SK-N-SH (cell line): ENCODE data around the gene NRP2. TPM values are rescaled to one million over a fixed set of nuclear protein-coding genes. Genes with fewer than 3 reads are reported as not detected.

ENCODE experiments used
- CTCF ChIA-PET: fragments of 300-600, 350-600 bp; formaldehyde crosslinking; extraction: SDS; loops from one replicate; lab custom pipeline; 2021; lab: Yijun Ruan, JAX
- POLR2A ChIA-PET: fragments of 350-600 bp; sonication (Branson Sonifier 250); formaldehyde crosslinking; extraction: SDS; loops from one replicate; lab custom pipeline; 2020; ENCODE audit warnings: antibody characterized with exemption, inconsistent platforms; lab: Yijun Ruan, JAX
- DNase-seq: peaks from one replicate; pipeline ENCODE4 v3.0.0; 2012
- H2AFZ ChIP-seq: fragments of 200-600 bp; sonication (generic); 2 replicates; pipeline ENCODE4 v1.8.1; 2016; ENCODE audit warnings: antibody characterized with exemption, mild to moderate bottlenecking, low read depth
- H3F3A ChIP-seq: fragments of 200-600 bp; sonication (generic); replicated peaks from 2 replicates; pipeline ENCODE3; 2016; ENCODE audit warnings: antibody characterized with exemption, mild to moderate bottlenecking; ENCODE audit not compliant: insufficient read depth
- H3K27ac ChIP-seq, 2 experiments: fragments of 200-500 bp in 1 of 2; fragments of 200-600 bp in 1 of 2; sonication (Bioruptor generic) in 1 of 2; sonication (generic), shearing (Covaris generic) in 1 of 2; 2 replicates each; pipeline versions ENCODE4 v1.5.1 to v1.6.1; 2014 to 2016; ENCODE audit warnings: low read depth in 2 of 2, inconsistent platforms in 1 of 2, low read length in 1 of 2, mild to moderate bottlenecking in 1 of 2, mixed read lengths in 1 of 2
- H3K27me3 ChIP-seq: fragments of 200-600 bp; sonication (generic), shearing (Covaris generic); 2 replicates; pipeline ENCODE4 v1.6.1; 2016; ENCODE audit warnings: mixed run types; ENCODE audit not compliant: insufficient read depth
- H3K36me3 ChIP-seq, 2 experiments: fragments of 200-500 bp in 1 of 2; fragments of 200-600 bp in 1 of 2; sonication (Bioruptor generic) in 1 of 2; sonication (generic) in 1 of 2; replicated peaks in 1 of 2; 2 replicates each; pipeline versions ENCODE3 to v1.5.1; 2014 to 2016; ENCODE audit warnings: low read length in 1 of 2, mild to moderate bottlenecking in 1 of 2; ENCODE audit not compliant: insufficient read depth in 2 of 2, control insufficient read depth in 1 of 2
- H3K4me1 ChIP-seq, 2 experiments: fragments of 200-500 bp in 1 of 2; fragments of 200-600 bp in 1 of 2; sonication (Bioruptor generic) in 1 of 2; sonication (generic), shearing (Covaris generic) in 1 of 2; 2 replicates each; pipeline versions ENCODE4 v1.5.1 to v1.6.1; 2014 to 2016; ENCODE audit warnings: low read depth in 1 of 2, low read length in 1 of 2, mixed run types in 1 of 2; ENCODE audit not compliant: insufficient read depth in 2 of 2, control insufficient read depth in 1 of 2
- H3K4me2 ChIP-seq: fragments of 200-600 bp; sonication (generic), shearing (Covaris generic); 2 replicates; pipeline ENCODE4 v1.6.1; 2017; ENCODE audit warnings: mixed run types
- H3K4me3 ChIP-seq, 2 experiments: fragments of 200-500 bp in 1 of 2; fragments of 200-600 bp in 1 of 2; sonication (Bioruptor generic) in 1 of 2; sonication (generic), shearing (Covaris generic) in 1 of 2; 2 replicates each; pipeline versions ENCODE4 v1.5.1 to v1.8.1; 2014 to 2016; ENCODE audit warnings: low read depth in 2 of 2, inconsistent platforms in 1 of 2, low read length in 1 of 2, mild to moderate bottlenecking in 1 of 2, mixed read lengths in 1 of 2, moderate library complexity in 1 of 2
- H3K79me2 ChIP-seq: fragments of 200-600 bp; sonication (generic); 2 replicates; pipeline ENCODE4 v1.8.1; 2017; ENCODE audit warnings: mild to moderate bottlenecking; ENCODE audit not compliant: insufficient read depth
- H3K9ac ChIP-seq: fragments of 200-600 bp; sonication (generic); 2 replicates; pipeline ENCODE4 v1.6.1; 2017; ENCODE audit warnings: mixed run types
- H3K9me2 ChIP-seq: fragments of 200-600 bp; sonication (generic); 2 replicates; pipeline ENCODE4 v1.6.1; 2017; ENCODE audit warnings: mixed run types
- H3K9me3 ChIP-seq: fragments of 200-600 bp; sonication (generic); 2 replicates; pipeline ENCODE4 v1.6.1; 2017; ENCODE audit warnings: mixed run types, mild to moderate bottlenecking, moderate library complexity
- H4K20me1 ChIP-seq: fragments of 200-600 bp; sonication (generic); 2 replicates; pipeline ENCODE4 v1.6.1; 2017; ENCODE audit warnings: mild to moderate bottlenecking, mixed run types; ENCODE audit not compliant: insufficient read depth
- CHD2 ChIP-seq: fragments of 150-350 bp; IDR thresholded peaks from 2 replicates; pipeline ENCODE4 v1.6.1; 2018; ENCODE audit warnings: low read length; ENCODE audit not compliant: partially characterized antibody
- EP300 ChIP-seq, 2 experiments: IDR thresholded peaks; 2 replicates each; pipeline versions ENCODE4 v1.4.0 to v1.6.1; 2012; ENCODE audit warnings: borderline replicate concordance in 1 of 2, low read depth in 1 of 2, low read length in 1 of 2
- FOXJ3 ChIP-seq: sonication (generic); formaldehyde crosslinking; IDR thresholded peaks from 2 replicates; pipeline ENCODE4 v1.5.1; 2020; ENCODE audit warnings: mild to moderate bottlenecking, missing genetic modification reagents
- NFIC ChIP-seq: IDR thresholded peaks from 2 replicates; pipeline ENCODE4 v1.4.0; 2012; ENCODE audit warnings: borderline replicate concordance
- POLR2AphosphoS5 ChIP-seq: IDR thresholded peaks from 2 replicates; pipeline ENCODE4 v1.6.1; 2012; ENCODE audit warnings: low read depth, low read length
- RAD21 ChIP-seq: IDR thresholded peaks from 2 replicates; pipeline ENCODE4 v1.6.1; 2012; ENCODE audit warnings: mild to moderate bottlenecking, low read length
- RCOR1 ChIP-seq: fragments of 150-350 bp; IDR thresholded peaks from 2 replicates; pipeline ENCODE4 v1.6.1; 2017; ENCODE audit warnings: antibody characterized with exemption, low read length
- RFX5 ChIP-seq: IDR thresholded peaks from 2 replicates; pipeline ENCODE4 v1.6.1; 2012; ENCODE audit warnings: mild to moderate bottlenecking, improper control_type of control experiment, low read length
- SMC3 ChIP-seq: IDR thresholded peaks from 2 replicates; pipeline ENCODE4 v1.6.1; 2012; ENCODE audit warnings: low read depth, low read length, improper control_type of control experiment
- TAF1 ChIP-seq: IDR thresholded peaks from 2 replicates; pipeline ENCODE4 v1.6.1; 2012; ENCODE audit warnings: low read depth, mild to moderate bottlenecking, low read length, moderate library complexity, borderline replicate concordance
- USF1 ChIP-seq: IDR thresholded peaks from 2 replicates; pipeline ENCODE4 v1.4.0; 2012; ENCODE audit warnings: low read depth, borderline replicate concordance
- WGBS: methylation state at CpG from one replicate; pipeline ENCODE4 v1.1.6; 2017; ENCODE audit warnings: low lambda C conversion rate; 5-methylcytosine and 5-hydroxymethylcytosine counted together
- polyA plus RNA-seq, 3 experiments: library from polyadenylated mRNA; depleted of rRNA; stranded (reverse); fragments of >200 nt; gene quantifications; 2 replicates each; pipeline ENCODE4 v1.2.3, GENCODE V29; 2012
- TF ChIP-seq, protein P1 (sequence below): IDR thresholded peaks from 2 replicates; pipeline ENCODE4 v1.4.0; 2012; ENCODE audit warnings: low read depth, borderline replicate concordance
- TF ChIP-seq, protein P2 (sequence below): IDR thresholded peaks from 2 replicates; pipeline ENCODE4; 2012

The NRP2 gene
- polyA plus RNA-seq, 1 of the 3 experiments (the other 2 are of a cell fraction): 68.8 TPM

DNA sequence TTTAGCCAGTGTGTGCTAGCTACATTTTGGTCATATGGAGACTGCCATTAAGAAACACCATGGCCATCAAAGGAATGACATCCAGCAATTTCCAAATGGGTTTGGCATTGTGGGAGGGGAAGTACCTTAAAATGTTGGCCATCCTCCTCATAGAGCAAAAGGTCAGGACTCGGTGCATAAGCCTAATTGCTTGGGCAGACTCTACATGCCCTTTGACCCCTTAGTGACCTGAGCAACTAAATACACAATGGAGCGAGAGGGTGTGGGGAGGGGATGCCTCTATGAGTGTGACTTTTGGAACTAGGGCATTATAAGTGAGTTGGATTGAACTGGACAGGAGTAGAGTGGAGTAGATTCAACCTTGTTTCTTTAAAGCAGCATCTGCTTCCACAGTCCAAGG is 44.9 kb downstream of the NRP2 start:
- CTCF ChIA-PET: no interaction called here
- H3K36me3 ChIP-seq: peaks cover 28 to 67% of the 10 kb centered on the region in 2 experiments

GRCh38 chr2:205728366-205728765 is 46.1 kb downstream of the NRP2 start:
- WGBS: 96% methylated on average over 7 of the region's 7 CpGs
- no peaks in the 10 kb centered on the region for H3K9me2 ChIP-seq
- no peak overlapping the region for H3K9ac ChIP-seq
- DNase-seq: no peak
- H3K4me1 ChIP-seq: peaks cover 26 to 29% of the 10 kb centered on the region in 2 experiments; a peak in 3 of 4 replicates
- CTCF ChIA-PET: interaction anchor here (1.1 to 2.8 kb wide), 3 partner anchors 8 to 1704 kb away, joined by 3 to 16 read pairs (median 5); no protein-coding TSS in a partner anchor
- no peaks in the 10 kb centered on the region for H3K79me2 ChIP-seq
- H3K27ac ChIP-seq: no peak overlapping the region
- H3F3A ChIP-seq: peaks cover 14% of the 10 kb centered on the region
- no peak overlapping the region for H2AFZ ChIP-seq
- no peak overlapping the region for H3K4me3 ChIP-seq
- POLR2A ChIA-PET: no interaction called here
- TF ChIP-seq CHD2: no peak
- TF ChIP-seq, protein P1, sequence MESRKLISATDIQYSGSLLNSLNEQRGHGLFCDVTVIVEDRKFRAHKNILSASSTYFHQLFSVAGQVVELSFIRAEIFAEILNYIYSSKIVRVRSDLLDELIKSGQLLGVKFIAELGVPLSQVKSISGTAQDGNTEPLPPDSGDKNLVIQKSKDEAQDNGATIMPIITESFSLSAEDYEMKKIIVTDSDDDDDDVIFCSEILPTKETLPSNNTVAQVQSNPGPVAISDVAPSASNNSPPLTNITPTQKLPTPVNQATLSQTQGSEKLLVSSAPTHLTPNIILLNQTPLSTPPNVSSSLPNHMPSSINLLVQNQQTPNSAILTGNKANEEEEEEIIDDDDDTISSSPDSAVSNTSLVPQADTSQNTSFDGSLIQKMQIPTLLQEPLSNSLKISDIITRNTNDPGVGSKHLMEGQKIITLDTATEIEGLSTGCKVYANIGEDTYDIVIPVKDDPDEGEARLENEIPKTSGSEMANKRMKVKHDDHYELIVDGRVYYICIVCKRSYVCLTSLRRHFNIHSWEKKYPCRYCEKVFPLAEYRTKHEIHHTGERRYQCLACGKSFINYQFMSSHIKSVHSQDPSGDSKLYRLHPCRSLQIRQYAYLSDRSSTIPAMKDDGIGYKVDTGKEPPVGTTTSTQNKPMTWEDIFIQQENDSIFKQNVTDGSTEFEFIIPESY: no peak
- TF ChIP-seq SMC3: no peak
- TF ChIP-seq POLR2AphosphoS5: no peak
- TF ChIP-seq TAF1: no peak
- no peak for TF ChIP-seq FOXJ3 (CRISPR knock-in tag)
- TF ChIP-seq, protein P2, sequence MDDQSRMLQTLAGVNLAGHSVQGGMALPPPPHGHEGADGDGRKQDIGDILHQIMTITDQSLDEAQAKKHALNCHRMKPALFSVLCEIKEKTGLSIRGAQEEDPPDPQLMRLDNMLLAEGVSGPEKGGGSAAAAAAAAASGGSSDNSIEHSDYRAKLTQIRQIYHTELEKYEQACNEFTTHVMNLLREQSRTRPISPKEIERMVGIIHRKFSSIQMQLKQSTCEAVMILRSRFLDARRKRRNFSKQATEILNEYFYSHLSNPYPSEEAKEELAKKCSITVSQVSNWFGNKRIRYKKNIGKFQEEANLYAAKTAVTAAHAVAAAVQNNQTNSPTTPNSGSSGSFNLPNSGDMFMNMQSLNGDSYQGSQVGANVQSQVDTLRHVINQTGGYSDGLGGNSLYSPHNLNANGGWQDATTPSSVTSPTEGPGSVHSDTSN: no peak
- no peak for TF ChIP-seq RAD21
- TF ChIP-seq, all 33 proteins: peak for 0
- H3K36me3 ChIP-seq: peaks cover 20 to 61% of the 10 kb centered on the region in 2 experiments
- H3K27me3 ChIP-seq: no peaks in the 10 kb centered on the region
- H3K4me2 ChIP-seq: no peak overlapping the region
- H3K9me3 ChIP-seq: no peaks in the 10 kb centered on the region
- no peaks in the 10 kb centered on the region for H4K20me1 ChIP-seq

More for the DNA sequence above, 44.9 kb downstream of the NRP2 start:
- Histone ChIP-seq H3K27ac (no peak overlapping the region), H3K9me3 (no peaks in the 10 kb centered on the region), H3K27me3 (no peaks in the 10 kb centered on the region), H3K4me1 (peaks cover 19 to 27% of the 10 kb centered on the region in 2 experiments; a peak in 3 of 4 replicates), H3K4me3 (no peak overlapping the region), H3K79me2 (no peaks in the 10 kb centered on the region), H3K9ac (no peak overlapping the region), H2AFZ (no peak overlapping the region), H4K20me1 (no peaks in the 10 kb centered on the region), H3F3A (peaks cover 14% of the 10 kb centered on the region), H3K9me2 (no peaks in the 10 kb centered on the region), H3K4me2 (no peak overlapping the region)
- WGBS: 100% methylated on average over 2 of the region's 2 CpGs
- DNase-seq: no peak
- TF ChIP-seq RCOR1: no peak
- no peak for TF ChIP-seq RFX5
- no peak for TF ChIP-seq USF1
- TF ChIP-seq NFIC: no peak
- no peak for TF ChIP-seq EP300 (IDR thresholded peaks at IDR 0.05; ENCODE audit: borderline replicate concordance in 1 of 2, low read depth in 1 of 2, low read length in 1 of 2)
- POLR2A ChIA-PET: no interaction called here
